Endodermal cell (in vitro differentiated cells): ENCODE results near the gene ROCK2. TPM values are rescaled to one million over a fixed set of nuclear protein-coding genes. Genes with fewer than 3 reads are reported as not detected.

ENCODE experiments used
- DNase-seq: peaks from one replicate; pipeline ENCODE4 v3.0.0-alpha.2; 2017
- H3K27ac ChIP-seq: 2 replicates; pipeline ENCODE4 v1.5.1; 2013; ENCODE audit warnings: mild to moderate bottlenecking, low read depth, low read length, moderate library complexity
- H3K27me3 ChIP-seq: 2 replicates; pipeline ENCODE4 v1.6.1; 2013; ENCODE audit warnings: mild to moderate bottlenecking, low read length, moderate library complexity; ENCODE audit not compliant: insufficient read depth, control insufficient read depth, poor library complexity, severe bottlenecking
- H3K36me3 ChIP-seq: 2 replicates; pipeline ENCODE4 v1.7.0; 2013; ENCODE audit warnings: mild to moderate bottlenecking, low read length, moderate library complexity; ENCODE audit not compliant: control insufficient read depth, insufficient read depth
- H3K4me1 ChIP-seq: one replicate; pipeline ENCODE4 v1.7.0; 2013; ENCODE audit warnings: low read length; ENCODE audit not compliant: control insufficient read depth, insufficient read depth
- H3K4me3 ChIP-seq: 2 replicates; pipeline ENCODE4 v1.5.1; 2013; ENCODE audit warnings: mild to moderate bottlenecking, low read length, moderate library complexity
- H3K9ac ChIP-seq: 2 replicates; pipeline ENCODE4 v1.6.1; 2013; ENCODE audit warnings: mild to moderate bottlenecking, low read length, moderate library complexity; ENCODE audit not compliant: poor library complexity, severe bottlenecking; ENCODE audit errors: extremely low read depth
- H3K9me3 ChIP-seq: 2 replicates; pipeline ENCODE4 v1.6.1; 2013; ENCODE audit warnings: mild to moderate bottlenecking, low read length, moderate library complexity; ENCODE audit not compliant: control insufficient read depth
- H3K27ac Mint-ChIP-seq: 2 replicates; pipeline ENCODE4 v1.8.0; 2020; ENCODE audit warnings: mixed read lengths
- H3K27me3 Mint-ChIP-seq: 2 replicates; pipeline ENCODE4 v1.8.0; 2021; ENCODE audit warnings: mild to moderate bottlenecking, mixed read lengths; ENCODE audit not compliant: insufficient read depth
- H3K36me3 Mint-ChIP-seq: 2 replicates; pipeline ENCODE4 v1.8.0; 2020; ENCODE audit warnings: low read depth, mixed read lengths
- H3K4me1 Mint-ChIP-seq: 2 replicates; pipeline ENCODE4 v1.8.0; 2020; ENCODE audit warnings: mixed read lengths
- H3K4me3 Mint-ChIP-seq: 2 replicates; pipeline ENCODE4 v1.8.0; 2020; ENCODE audit warnings: mild to moderate bottlenecking, moderate library complexity, mixed read lengths
- H3K9me3 Mint-ChIP-seq: 2 replicates; pipeline ENCODE4 v1.8.0; 2020; ENCODE audit warnings: mild to moderate bottlenecking, mixed read lengths
- WGBS, 2 experiments: methylation state at CpG; one replicate each; pipeline versions ENCODE4 v1.1.5 to v1.1.7; 2013; ENCODE audit warnings: missing lambda C conversion rate in 2 of 2, mixed read lengths in 1 of 2; ENCODE audit not compliant: insufficient coverage in 1 of 2, insufficient read length in 1 of 2; 5-methylcytosine and 5-hydroxymethylcytosine counted together
- total RNA-seq, 2 donors: library from RNA; stranded (reverse); fragmentation: NEBNext Ultra II Directional in 1 of 2; extraction: Animal tissue kit (Norgen Biotek cat#: 25700) in 1 of 2; gene quantifications; 2 replicates in 1 of 2; 3 replicates in 1 of 2; pipeline ENCODE4 v1.2.1, GENCODE V29; 2021
- TF ChIP-seq, protein P1 (sequence below): fragments of 200-600 bp; sonication (generic); conservative IDR thresholded peaks from 2 replicates; pipeline ENCODE4 v1.5.0; 2021; ENCODE audit warnings: antibody characterized with exemption, mild to moderate bottlenecking

The ROCK2 gene
- total RNA-seq, 2 donors from 2014 or later: 27.2 to 32.6 TPM

DNA sequence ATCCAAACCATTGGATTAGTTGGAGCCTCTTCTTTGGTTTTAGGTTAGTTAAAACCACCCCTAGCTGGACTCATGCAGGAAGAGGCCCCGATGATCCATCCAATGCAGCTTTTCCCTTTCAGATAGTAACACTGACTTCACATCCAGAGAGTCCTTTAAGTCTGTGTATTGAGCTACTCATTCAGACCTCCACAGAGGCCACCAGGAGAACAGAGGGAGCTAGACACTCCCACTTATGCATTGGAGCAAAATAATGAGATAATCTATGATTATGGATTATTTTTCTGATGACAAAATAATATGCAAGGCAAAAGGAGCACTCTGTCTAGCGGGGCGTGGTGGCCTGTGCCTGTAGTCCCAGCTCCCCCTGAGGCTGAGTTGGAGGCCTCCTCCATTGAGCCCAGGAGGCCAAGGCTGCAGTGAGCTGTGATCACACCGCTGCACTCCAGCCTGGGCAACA is 1.6 kb upstream of the ROCK2 start:
- DNase-seq: no peak
- Mint-ChIP-seq H3K4me3 (peak overlapping the region; percentile 88), H3K27ac (peak overlapping the region; percentile 59), H3K4me1 (peaks cover 20% of the 10 kb centered on the region), H3K36me3 (no peaks in the 10 kb centered on the region), H3K9me3 (no peaks in the 10 kb centered on the region), H3K27me3 (peaks cover 5% of the 10 kb centered on the region)
- 93 to 96% methylated on average over 3 to 4 of the region's 4 CpGs for WGBS, 2 experiments
- no peak overlapping the region for H3K27ac ChIP-seq
- peak overlapping the region; percentile 79 for H3K4me3 ChIP-seq
- TF ChIP-seq, protein P1, sequence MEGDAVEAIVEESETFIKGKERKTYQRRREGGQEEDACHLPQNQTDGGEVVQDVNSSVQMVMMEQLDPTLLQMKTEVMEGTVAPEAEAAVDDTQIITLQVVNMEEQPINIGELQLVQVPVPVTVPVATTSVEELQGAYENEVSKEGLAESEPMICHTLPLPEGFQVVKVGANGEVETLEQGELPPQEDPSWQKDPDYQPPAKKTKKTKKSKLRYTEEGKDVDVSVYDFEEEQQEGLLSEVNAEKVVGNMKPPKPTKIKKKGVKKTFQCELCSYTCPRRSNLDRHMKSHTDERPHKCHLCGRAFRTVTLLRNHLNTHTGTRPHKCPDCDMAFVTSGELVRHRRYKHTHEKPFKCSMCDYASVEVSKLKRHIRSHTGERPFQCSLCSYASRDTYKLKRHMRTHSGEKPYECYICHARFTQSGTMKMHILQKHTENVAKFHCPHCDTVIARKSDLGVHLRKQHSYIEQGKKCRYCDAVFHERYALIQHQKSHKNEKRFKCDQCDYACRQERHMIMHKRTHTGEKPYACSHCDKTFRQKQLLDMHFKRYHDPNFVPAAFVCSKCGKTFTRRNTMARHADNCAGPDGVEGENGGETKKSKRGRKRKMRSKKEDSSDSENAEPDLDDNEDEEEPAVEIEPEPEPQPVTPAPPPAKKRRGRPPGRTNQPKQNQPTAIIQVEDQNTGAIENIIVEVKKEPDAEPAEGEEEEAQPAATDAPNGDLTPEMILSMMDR: no peak
- H3K9ac ChIP-seq: no peak overlapping the region
- H3K36me3 ChIP-seq: no peaks in the 10 kb centered on the region
- peaks cover 7% of the 10 kb centered on the region for H3K4me1 ChIP-seq
- no peaks in the 10 kb centered on the region for H3K9me3 ChIP-seq
- no peaks in the 10 kb centered on the region for H3K27me3 ChIP-seq

DNA sequence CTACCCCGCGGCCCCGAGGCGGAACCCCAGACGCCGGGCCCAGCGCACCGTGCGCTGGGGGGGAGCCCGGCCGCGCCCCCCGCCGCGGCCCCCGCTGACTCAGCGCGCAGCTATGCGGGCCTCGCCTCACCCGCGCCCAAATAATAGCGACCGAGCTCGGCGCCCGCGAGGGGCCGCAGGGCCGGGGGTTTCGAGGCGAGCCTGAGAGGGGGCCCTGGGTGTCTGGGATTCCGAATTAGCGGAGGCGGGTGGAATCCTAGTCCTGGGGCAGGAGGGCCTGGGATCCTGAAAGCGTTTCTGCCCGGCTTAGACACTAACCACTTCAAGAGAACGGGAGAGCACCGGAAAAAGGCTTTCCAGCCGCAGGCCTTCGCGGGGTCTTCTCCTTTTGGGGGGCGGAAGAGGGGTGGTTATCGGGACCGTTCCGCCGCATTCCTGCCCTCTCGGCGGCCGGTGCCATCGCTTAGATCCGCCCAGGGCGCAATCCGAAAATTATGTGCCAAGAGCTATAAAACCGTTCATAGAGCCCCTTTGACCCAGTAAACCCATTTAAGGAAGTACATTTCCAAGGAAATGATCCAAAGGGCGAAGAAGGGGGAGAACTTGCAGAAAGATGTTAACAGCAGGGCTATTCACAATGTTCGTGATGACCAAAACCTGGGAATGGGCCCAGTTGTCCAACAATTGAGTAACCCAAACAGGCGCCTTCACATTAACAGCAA is 681 bp upstream of the ROCK2 start:
- Mint-ChIP-seq H3K36me3 (no peaks in the 10 kb centered on the region), H3K27ac (peak overlapping the region; percentile 93), H3K27me3 (peaks cover 5% of the 10 kb centered on the region), H3K4me1 (peaks cover 29% of the 10 kb centered on the region), H3K9me3 (no peaks in the 10 kb centered on the region), H3K4me3 (peak overlapping the region; percentile 88)
- peak overlapping the region; percentile 93 for H3K27ac ChIP-seq
- no peaks in the 10 kb centered on the region for H3K9me3 ChIP-seq
- H3K4me1 ChIP-seq: peaks cover 8% of the 10 kb centered on the region
- DNase-seq: no peak
- no peaks in the 10 kb centered on the region for H3K36me3 ChIP-seq
- TF ChIP-seq, protein P1: peak; percentile 11
- no peaks in the 10 kb centered on the region for H3K27me3 ChIP-seq
- WGBS, 2 experiments: 6 to 15% methylated on average over 9 to 58 of the region's 58 CpGs
- H3K9ac ChIP-seq: peak overlapping the region; percentile 95
- peak overlapping the region; percentile 79 for H3K4me3 ChIP-seq

DNA sequence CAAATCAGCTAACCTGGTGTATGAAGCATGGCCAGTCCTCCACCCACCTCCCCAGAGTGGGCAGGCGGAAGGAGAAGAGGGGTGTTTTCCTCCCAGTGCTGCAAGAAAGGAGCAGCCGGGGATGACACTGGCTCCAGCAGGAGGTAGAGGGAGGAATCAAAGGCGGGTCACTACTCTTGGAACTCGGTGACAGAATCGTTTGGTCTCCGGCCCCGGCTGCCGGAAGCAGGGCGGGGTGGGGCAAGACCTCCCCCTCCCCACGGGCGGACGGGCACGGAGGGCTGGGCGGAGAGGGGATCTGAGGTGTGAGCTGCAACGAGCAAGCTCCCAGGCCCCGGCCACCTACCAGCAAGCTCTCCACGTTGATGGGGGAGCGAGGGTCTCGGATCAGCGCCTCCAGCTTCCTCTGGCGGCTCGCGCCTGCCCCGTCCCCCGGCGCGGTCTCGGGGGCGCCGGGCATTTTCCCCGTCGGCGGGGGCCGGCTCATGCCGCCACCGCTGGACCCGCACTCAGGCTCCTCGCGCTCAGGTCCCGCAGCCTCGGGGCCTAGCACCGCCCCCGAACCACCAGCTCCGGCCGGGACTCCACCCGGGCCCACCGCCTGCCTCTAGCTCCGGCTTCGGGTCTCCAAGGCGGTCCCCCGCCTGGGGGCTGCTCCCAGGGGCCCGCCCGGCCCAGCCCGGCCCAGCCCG is 640 bp downstream of the ROCK2 start:
- Mint-ChIP-seq H3K4me1 (peaks cover 39% of the 10 kb centered on the region), H3K27me3 (no peaks in the 10 kb centered on the region), H3K36me3 (no peaks in the 10 kb centered on the region), H3K27ac (peak overlapping the region; percentile 90), H3K9me3 (no peaks in the 10 kb centered on the region), H3K4me3 (peak overlapping the region; percentile 88)
- H3K4me1 ChIP-seq: peaks cover 8% of the 10 kb centered on the region
- WGBS, 2 experiments: 0% methylated on average over 13 to 55 of the region's 55 CpGs
- TF ChIP-seq, protein P1: no peak
- H3K9me3 ChIP-seq: no peaks in the 10 kb centered on the region
- DNase-seq: peak; percentile 84
- peak overlapping the region; percentile 90 for H3K4me3 ChIP-seq
- no peaks in the 10 kb centered on the region for H3K27me3 ChIP-seq
- H3K27ac ChIP-seq: peak overlapping the region; percentile 81
- H3K36me3 ChIP-seq: no peaks in the 10 kb centered on the region
- peak overlapping the region; percentile 79 for H3K9ac ChIP-seq
